Measurements from ENCODE around the gene M1AP. TPM values are rescaled to one million over a fixed set of nuclear protein-coding genes. Genes with fewer than 3 reads are reported as not detected.
"Not testable (repeated sequence)": the region's sequence is repeated elsewhere in the genome, so short reads cannot be mapped to it uniquely, and the experiment has no call there.

M1AP gene
- total RNA-seq, 4 donors from 2014 or later: 0.19 TPM; not detected in 3

DNA sequence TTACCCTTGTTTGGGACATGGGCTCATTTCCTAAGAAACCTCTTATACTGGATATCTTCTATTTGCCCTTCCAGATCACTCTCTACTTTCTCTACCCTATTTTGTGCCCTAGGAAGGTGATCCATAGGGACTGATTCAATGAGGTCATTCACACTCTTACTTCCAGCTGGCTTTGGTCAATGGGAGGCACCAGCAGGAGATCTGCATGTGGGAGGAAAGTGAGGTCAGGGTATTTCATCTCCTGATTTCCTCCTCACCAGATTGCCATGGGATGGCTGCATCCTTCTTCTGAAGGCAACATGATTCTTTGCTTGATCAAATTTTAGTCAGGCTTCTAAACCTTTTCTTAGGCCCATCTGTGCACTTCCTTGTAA lies 15.2 kb downstream of the M1AP start:
- intact Hi-C loops (cut with DNase I): no loop called here

DNA sequence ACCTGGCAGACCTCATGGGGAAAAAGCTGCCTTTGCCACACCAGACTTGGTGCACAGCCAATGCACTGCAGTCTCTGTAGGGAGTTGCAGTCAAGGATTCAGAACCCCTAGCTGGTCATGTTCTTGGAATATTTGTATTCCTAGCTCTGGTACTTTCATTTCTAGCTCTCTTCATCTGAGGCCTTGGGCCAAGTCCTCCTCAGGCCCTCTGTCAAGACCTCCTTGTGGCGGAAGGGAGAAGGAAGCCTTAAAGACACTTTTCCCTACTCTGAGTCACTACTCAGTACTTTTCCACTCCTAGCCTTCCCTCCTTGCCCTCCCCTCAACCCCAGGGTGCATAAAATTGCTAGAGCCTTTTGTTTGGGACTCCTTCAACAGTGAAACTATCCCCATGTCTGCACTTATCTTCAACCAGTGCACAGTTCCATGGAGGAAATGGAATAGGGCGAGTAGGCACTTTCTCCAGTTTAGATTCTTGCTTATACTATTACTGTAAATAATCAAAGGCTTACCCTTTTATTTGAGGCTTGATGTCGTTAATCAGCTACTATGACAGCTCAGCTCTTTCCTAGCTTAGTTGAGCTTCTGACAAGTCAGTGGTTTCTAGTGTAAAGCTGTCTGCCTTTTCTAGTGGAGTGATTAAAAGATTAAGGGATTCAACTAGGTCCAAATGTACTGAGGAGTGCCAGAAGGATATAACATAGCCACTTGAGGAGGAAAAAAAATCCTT lies 15.8 kb downstream of the M1AP start:
- DNase-seq: no peak
- H3K27me3 ChIP-seq: peaks cover 0 to 72% (median 0%) of the 10 kb centered on the region in 4 donors
- no peaks in the 10 kb centered on the region for H3K36me3 ChIP-seq
- TF ChIP-seq, protein P1, sequence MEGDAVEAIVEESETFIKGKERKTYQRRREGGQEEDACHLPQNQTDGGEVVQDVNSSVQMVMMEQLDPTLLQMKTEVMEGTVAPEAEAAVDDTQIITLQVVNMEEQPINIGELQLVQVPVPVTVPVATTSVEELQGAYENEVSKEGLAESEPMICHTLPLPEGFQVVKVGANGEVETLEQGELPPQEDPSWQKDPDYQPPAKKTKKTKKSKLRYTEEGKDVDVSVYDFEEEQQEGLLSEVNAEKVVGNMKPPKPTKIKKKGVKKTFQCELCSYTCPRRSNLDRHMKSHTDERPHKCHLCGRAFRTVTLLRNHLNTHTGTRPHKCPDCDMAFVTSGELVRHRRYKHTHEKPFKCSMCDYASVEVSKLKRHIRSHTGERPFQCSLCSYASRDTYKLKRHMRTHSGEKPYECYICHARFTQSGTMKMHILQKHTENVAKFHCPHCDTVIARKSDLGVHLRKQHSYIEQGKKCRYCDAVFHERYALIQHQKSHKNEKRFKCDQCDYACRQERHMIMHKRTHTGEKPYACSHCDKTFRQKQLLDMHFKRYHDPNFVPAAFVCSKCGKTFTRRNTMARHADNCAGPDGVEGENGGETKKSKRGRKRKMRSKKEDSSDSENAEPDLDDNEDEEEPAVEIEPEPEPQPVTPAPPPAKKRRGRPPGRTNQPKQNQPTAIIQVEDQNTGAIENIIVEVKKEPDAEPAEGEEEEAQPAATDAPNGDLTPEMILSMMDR (IDR thresholded peaks at IDR 0.05): peak in 1 of 6 experiments; percentile 30
- TF ChIP-seq POLR2A (IDR thresholded peaks at IDR 0.05): no peak
- WGBS, 2 donors: 50 to 61% methylated on average over 3 of the region's 3 CpGs
- no peaks in the 10 kb centered on the region for H3K9me3 ChIP-seq
- H3K4me1 ChIP-seq: peaks cover 0 to 7% (median 0%) of the 10 kb centered on the region in 3 donors
- no peak overlapping the region for H3K27ac ChIP-seq
- intact Hi-C loops (cut with DNase I): no loop called here
- H3K4me3 ChIP-seq: no peak overlapping the region

More for the DNA sequence above, 15.2 kb downstream of the M1AP start:
- TF ChIP-seq, protein P1 (IDR thresholded peaks at IDR 0.05): no peak
- no peak for TF ChIP-seq POLR2A (IDR thresholded peaks at IDR 0.05)
- no peak overlapping the region for H3K4me3 ChIP-seq
- no peaks in the 10 kb centered on the region for H3K36me3 ChIP-seq
- H3K27me3 ChIP-seq: peaks cover 0 to 76% (median 0%) of the 10 kb centered on the region in 4 donors
- peaks cover 0 to 7% (median 0%) of the 10 kb centered on the region in 3 donors for H3K4me1 ChIP-seq
- no peak for DNase-seq
- no peaks in the 10 kb centered on the region for H3K9me3 ChIP-seq
- H3K27ac ChIP-seq: no peak overlapping the region

DNA sequence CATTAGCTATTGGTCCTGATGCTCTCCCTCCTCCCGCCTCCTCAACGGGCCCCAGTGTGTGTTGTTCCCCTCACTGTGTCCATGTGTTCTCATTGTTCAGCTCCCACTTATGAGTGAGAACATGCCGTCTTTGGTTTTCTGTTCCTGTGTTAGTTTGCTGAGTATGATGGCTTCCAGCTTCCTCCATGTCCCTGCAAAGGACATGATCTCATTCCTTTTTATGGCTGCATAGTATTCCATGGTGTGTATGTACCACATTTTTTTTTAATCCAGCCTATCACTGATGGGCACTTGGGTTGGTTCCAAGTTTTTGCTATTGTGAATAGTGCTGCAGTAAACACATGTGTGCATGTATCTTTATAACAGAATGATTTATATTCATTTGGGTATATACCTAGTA lies 17.7 kb downstream of the M1AP start:
- H3K4me1 ChIP-seq; DNase-seq; H3K9me3 ChIP-seq; H3K27ac ChIP-seq; H3K4me3 ChIP-seq; H3K36me3 ChIP-seq; intact Hi-C loops (cut with DNase I): not testable (repeated sequence)
- 90 to 96% methylated on average over 3 of the region's 3 CpGs for WGBS, 2 donors
- H3K27me3 ChIP-seq: peaks cover 0 to 56% (median 0%) of the 10 kb centered on the region in 4 donors

DNA sequence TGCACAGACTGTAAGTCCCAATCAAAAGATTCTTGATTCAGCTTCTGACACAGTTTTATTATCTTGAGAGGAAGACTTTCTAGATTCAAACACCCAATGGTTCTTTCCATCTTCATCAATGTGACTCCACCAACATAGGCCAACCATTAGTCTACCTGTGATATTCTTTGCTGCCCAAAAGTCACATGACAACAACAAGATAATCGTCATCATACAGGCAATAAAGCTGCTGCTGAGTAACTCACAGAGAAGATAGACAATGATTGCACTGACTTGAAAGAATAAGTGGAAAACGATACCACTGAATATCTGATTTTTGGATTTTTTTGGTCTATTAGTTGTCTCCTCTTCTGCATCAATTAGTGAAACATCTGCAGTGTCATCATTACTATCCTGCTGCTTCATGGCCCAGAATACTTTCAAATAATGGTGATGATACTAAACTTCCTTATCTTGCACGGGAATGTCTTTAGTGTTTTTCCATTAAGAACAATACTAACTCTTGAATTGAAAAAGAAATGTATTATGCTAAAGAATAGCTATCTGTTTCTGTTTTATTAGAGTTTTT lies 19.5 kb downstream of the M1AP start:
- no peaks in the 10 kb centered on the region for H3K36me3 ChIP-seq
- H3K4me3 ChIP-seq: no peak overlapping the region
- intact Hi-C loops (cut with DNase I): no loop called here
- TF ChIP-seq, protein P1 (IDR thresholded peaks at IDR 0.05): no peak
- no peak for TF ChIP-seq POLR2A (IDR thresholded peaks at IDR 0.05)
- H3K4me1 ChIP-seq: peaks cover 0 to 7% (median 0%) of the 10 kb centered on the region in 3 donors
- H3K27me3 ChIP-seq: peaks cover 0 to 42% (median 0%) of the 10 kb centered on the region in 4 donors
- no peaks in the 10 kb centered on the region for H3K9me3 ChIP-seq
- 68 to 86% methylated on average over 3 of the region's 3 CpGs for WGBS, 2 donors
- no peak for DNase-seq
- no peak overlapping the region for H3K27ac ChIP-seq

DNA sequence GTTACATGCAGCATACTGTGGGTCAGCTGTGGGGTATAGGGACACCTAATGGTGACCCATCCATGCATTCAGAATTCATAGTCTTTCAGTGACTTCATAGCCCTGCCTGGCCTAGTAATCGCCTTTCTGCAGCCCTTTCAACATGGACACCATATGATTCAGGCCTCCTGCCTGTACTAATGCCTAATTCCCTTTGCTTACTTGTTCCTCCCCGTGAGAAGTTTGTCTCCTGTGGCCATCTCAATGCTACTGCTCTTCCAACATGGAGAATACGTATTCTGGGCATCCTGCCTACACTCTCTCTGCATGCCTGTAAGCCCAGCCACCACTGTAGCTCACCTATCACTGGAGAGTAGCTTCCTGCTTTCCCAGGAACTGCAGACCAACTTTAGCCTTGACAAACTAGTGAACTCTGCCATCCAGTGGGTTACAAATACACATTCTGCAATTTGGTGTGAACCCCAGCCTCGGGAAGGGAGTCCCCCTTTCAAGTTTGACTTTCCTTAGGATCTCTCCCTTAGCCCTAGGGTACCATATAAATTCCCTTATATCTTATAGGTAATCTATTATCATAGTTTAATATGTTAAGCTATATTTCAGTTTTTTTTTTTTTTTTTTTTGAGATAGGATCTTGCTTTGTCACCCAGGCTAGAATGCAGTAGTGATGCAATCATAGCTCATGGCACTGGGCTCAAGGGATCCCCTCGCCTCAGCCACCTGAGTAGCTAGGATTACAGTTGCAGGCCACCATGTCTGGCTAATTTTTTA lies 22.3 kb downstream of the M1AP start:
- H3K27ac ChIP-seq: no peak overlapping the region
- intact Hi-C loops (cut with DNase I): no loop called here
- no peaks in the 10 kb centered on the region for H3K36me3 ChIP-seq
- peaks cover 0 to 44% (median 0%) of the 10 kb centered on the region in 4 donors for H3K27me3 ChIP-seq
- no peaks in the 10 kb centered on the region for H3K4me1 ChIP-seq
- DNase-seq: no peak
- no peak overlapping the region for H3K4me3 ChIP-seq
- H3K9me3 ChIP-seq: no peaks in the 10 kb centered on the region
- TF ChIP-seq POLR2A (IDR thresholded peaks at IDR 0.05): no peak
- TF ChIP-seq, protein P1 (IDR thresholded peaks at IDR 0.05): no peak
- 79 to 80% methylated on average over 5 of the region's 5 CpGs for WGBS, 2 donors

Measured in esophagus squamous epithelium (tissue), 5 donors.